HG03139 (cell line): ENCODE results near the gene RFTN1.

ENCODE experiments used
- ATAC-seq: cut with Tn5 transposase; IDR thresholded peaks from one replicate; pipeline ENCODE4 v1.9.1; 2021; ENCODE audit not compliant: unreplicated experiment

RFTN1 gene

DNA sequence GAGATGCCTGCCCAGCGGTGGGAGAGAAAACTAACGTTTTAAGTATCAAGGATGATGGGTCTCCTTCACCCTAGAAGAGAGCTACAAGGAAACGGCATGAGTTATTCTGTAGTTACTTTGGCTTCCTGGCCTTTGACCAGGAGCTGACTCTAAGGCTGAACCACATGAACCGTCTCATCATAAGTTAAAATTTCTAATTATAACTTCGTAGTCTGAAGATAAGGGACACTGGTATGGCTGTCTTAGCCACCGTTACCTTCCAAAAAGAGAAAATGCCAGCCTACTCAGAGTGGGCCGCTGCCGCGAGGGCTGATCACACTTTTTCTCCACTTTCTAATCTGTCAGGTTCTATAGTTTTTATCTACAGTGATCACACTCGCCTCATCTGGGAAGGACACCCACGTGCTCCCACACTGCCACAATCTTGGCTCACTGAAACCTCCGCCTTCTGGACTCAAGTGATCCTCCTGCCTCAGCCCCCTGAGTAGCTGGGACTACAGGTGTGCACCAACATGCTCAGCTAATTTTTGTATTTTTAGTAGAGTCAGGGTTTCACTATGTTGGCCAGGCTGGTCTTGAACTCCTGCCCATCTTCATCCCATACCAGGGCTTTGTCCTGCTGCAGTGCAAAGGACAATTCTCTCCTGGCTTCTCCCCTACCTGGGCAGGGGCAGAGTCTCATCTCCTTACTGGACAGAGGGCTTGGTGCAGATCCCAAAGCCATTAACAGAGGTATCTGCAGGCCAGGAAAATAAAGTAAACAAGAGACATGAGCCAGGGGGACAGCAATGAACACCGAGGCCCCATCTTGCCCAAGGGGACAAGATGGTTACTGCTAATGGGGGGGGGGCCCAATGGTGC is 73.4 kb downstream of the RFTN1 start:
- ATAC-seq, result no peak

- ATAC-seq, result no peak
Measured at GRCh38 chr3:16439163-16439847, 74.2 kb downstream of the RFTN1 start.

GRCh38 chr3:16437640-16438039 is 75.9 kb downstream of the RFTN1 start:
- ATAC-seq, result no peak

DNA sequence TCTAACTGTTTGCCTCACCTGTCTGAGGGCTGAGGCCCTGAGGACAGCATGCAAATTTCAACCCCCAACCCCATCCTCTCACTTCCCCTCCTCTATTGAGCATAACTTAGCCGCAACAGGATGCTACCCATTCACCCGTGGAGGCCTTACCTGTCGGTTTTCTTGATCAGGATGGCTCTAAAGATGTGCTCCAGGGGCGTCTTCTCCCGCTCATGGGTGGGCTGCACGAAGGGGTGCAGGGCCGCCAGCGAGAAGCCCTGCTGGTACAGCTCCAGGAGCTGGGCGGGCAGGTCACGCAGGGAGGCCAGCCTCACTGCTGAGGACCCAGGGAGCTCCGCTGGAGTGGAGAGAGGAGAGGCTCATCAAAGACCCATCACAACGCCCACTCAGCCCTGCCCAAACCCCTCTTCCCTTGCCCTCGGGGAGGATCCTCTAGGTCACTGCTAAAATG is 79.8 kb downstream of the RFTN1 start:
- peak; percentile 75 for ATAC-seq

DNA sequence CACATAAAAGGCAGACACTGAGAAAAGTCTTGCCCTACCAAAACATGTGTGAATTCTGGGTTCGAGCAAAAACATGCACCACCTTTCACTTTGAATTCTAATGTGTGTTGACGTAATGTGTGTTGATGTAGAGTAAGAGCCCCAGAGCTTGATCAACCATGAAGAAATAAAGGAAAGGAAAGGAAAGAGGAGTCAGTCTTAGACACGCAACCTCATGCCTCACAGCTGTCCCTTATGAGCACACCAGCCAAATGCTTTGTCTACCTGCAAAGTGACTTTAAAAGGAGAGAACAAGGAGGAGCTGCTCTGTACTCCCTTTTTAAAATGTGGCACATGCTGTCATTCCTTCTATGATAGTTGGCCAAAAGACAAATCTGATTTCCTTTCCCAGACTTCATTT is 80.8 kb downstream of the RFTN1 start:
- ATAC-seq, result peak; percentile 26

DNA sequence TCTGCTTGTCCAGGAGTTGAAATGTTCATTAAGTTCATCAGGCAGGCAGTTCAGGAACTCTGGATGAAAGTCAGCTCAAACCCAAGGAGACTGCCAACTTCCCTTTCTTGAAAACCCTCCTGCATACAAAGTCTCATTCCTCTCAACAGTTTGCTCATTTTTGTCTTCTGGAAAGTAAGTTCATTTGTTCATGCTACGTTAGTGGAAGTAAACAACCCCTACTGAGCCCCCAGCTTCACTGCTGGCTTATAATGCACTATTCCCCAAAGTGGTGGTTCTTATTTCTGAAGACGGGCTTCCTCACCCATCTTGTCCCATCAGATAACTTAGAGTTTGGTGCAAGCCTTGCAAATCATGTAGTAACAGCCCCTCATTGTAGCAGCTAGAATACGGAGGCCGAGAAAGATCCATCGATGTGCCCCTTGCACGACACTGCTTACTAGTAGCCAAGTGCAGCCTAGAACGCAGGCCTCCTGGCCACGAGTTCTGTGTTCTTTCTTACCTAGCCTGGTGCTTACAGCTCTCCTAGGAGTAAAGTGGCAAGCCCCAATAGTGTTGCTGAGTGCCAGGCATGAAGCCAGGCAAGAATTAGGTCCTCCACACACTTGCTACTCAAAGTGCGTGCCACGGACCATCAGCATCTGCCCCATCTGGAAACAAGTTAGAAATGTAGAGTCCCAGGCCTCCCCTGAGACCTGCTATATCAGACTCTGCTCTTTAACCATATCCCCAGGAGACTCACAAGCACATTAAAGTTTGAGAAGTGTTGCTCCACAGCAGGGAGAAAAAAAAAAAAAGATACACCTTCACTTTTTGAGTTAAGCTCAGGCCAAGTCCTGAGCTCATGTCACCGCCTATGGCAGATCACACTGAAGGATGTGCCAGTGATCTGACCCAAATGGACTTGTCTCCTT is 82.5 kb downstream of the RFTN1 start:
- ATAC-seq, result peak; percentile 47

DNA sequence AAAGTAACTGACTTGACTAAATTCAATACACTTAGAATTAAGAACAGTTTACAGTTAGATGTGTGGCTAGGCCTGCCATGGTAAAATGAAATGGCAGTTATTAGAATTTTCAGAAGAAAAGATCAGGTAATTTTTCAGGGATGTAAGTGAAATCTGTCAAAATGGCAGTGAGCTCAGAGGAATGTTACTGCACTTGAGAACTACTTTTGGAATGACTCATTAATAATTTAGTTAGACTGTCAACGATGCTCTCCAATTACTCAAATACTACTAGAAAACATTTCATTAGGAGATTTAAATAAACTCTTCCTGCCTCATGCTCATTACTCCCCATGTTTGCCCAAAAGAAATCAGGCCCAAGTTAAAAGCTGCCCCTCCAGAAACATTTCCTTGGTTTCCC is 84.4 kb downstream of the RFTN1 start:
- no peak for ATAC-seq

DNA sequence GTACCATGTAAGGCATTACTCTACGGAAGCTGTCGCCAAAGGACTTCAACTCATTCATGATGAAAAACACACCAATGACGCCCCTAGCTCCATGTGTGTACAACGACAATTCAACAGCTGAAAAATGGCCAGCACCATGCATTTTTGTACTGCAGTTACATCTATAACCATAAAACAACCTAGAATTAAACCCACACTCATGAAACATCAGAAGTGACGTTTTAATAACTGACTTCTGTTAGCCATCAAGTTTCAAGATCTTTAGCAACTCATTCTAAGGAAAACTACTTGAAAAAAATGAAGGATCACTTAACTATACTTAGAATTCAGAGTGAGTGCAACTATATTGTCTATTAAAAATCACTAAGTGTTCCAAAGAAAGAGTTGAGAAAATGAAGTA is 84.9 kb downstream of the RFTN1 start:
- no peak for ATAC-seq

GRCh38 chr3:16427103-16427965 is 86.2 kb downstream of the RFTN1 start:
- no peak for ATAC-seq

DNA sequence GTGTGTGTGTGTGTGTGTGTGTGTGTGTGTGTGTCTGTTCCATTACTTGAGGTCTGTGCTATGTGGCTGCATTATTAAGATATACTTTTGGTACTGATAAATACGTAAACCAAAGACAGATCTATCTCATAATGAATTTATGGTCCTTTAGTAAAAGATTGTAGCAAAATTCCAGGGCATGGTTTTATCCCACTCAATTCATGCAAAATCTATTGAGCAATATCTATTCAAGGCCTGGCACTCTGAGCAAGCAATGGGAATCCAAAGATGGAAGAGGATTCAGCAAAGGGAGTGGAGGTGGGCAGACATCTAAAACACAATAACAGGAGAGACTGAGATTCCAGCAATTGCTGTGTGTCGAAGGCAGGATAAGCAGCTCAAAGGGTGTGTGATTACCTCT is 86.8 kb downstream of the RFTN1 start:
- no peak for ATAC-seq

DNA sequence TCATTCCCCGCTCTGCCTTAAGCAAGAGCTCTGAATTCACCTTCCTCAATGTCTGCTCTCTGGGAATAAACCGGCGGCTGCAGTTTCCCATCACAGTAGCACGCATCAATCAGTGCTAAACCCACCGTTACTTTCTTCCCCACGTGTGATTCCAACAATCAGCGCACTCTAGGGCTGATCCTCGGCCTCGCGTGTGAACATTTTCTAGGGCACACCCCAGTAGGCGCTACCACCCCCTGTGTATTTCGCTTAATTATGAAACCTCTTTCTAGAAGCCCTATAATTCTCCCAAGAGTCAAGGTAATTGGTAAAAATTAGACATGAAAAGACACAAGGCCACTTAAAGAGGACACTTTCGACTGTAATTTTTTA is 87.5 kb downstream of the RFTN1 start:
- no peak for ATAC-seq

GRCh38 chr3:16425398-16426028 is 88.0 kb downstream of the RFTN1 start:
- no peak for ATAC-seq

- ATAC-seq, result peak; percentile 77
Measured at GRCh38 chr3:16423947-16424673, 89.4 kb downstream of the RFTN1 start.

- no peak for ATAC-seq
Measured at GRCh38 chr3:16423298-16423697, 90.2 kb downstream of the RFTN1 start.

DNA sequence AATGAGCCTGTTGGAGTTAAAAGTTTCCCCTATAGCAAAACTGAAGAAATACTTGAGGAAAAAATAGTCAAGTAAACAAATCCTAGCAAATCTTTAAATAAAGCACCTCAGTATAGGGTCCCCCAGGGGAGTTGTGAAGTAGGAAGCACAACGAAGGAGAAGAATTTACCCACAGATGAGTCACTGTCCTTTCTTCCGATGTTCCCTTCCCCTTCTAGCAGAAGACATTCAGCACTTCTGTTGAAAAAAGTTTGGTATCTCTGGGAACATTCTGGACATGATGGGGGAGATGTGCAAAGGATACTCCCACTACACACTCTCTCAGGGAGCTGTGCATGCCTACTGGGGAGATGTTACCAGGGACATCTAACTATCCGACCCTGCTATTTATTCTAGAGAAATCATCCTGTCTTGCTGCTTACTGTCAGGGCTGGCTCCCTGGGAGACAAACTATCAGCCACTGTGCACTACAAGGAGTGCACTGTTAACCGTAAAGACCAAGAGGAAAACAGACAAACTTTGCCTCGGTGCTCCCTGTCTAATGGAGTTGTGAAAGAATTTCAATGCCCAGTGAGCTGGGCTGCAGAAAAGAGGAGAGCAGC is 93.8 kb downstream of the RFTN1 start:
- ATAC-seq, result no peak

GRCh38 chr3:16417945-16418739 is 95.4 kb downstream of the RFTN1 start:
- no peak for ATAC-seq

GRCh38 chr3:16415911-16416476 is 97.5 kb downstream of the RFTN1 start:
- ATAC-seq, result no peak

- ATAC-seq, result no peak
Measured at GRCh38 chr3:16413321-16413720, 100.2 kb downstream of the RFTN1 start.
